Measurements from ENCODE around the gene KIAA1671.

DNA sequence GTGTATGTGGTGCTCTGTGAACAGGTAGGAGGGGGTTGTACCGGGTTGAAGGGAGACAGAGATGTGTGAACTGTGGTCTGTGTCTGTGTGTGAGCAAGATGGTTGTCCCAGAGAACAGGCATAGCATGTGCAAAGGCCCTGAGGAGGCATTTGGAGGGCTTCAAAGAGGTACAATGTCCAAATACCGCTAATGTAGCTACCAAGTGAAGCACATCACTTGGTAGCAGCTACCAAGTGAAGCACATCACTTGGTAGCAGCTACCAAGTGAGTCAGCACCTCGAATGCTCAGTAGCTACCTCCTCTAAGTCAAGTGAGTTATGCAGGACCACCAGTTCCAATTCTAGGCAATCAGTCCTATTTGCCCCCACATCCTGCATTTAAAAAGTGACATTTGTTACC, 72.4 kb downstream of the KIAA1671 start:
- TF ChIP-seq CTCF (IDR thresholded peaks at IDR 0.05) (no peak), POLR2AphosphoS5 (IDR thresholded peaks at IDR 0.05) (no peak)
